DMS53 treated with DMSO at 0.1 percent for 48 hours (cell line): ENCODE measurements around the gene RAP2A.

ENCODE experiments used
- DNase-seq: peaks from one replicate; lab custom pipeline; 2025; ENCODE audit not compliant: unreplicated experiment; lab: John Stamatoyannopoulos, UW

Gene RAP2A

DNA sequence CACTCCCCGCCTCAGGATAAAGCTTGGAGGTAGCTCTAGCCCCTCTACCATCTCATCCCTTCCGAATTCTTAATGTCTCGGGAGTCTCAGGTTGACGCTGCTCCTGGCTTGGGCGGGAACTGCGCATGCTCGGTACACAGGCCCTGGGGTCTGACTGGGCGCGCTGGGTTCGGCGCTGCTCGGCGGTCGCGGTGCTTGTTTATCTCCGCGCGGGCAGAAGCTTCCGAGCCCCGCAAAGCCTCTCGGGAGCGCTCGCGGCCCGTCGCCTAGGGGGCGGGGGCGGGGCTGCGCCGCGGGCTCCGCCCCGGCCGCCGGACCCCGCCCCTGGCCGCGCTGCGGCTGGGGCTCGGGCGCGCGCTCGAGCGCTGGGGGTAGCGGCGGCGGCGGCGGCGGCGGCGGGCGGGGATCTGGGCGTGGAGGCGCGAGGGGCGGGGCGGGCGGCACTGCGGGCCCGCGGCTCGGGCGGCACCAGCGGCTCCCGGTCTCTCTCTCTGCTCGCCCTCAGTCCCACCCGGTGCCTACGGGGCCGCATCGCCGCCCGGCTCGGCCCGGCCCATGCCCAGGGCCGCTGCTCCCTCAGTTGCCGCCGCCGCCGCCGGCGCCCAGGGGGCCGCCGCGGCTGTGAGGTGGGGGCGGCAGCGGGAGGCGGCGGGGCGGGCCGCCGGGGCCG is at the start of gene RAP2A:
TSS of gene RAP2A (plus strand) at position 443 of the 670 bp plus-strand sequence. CDS start 302 bp downstream, outside the sequence.
- peak; percentile 37 for DNase-seq

DNA sequence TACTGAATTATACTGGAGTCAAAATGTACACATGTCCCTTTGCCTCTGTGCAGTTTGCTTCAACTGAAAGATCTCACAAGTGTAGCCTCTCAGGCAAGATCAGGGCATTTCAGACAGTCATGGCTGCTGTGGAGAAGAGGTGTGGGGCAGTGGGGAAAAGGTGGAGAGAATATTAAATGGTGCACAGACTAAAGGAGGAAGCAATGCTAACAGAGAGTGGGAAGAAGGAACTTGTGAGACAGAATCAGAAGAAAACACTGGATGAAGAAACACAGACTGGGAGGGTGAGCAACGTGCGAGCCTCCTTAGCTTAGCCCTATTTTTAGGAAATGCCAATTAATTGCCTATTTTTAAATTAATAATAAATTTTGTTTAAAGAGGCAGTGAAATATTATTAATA is 49.6 kb upstream of the RAP2A start:
- DNase-seq = no peak

DNA sequence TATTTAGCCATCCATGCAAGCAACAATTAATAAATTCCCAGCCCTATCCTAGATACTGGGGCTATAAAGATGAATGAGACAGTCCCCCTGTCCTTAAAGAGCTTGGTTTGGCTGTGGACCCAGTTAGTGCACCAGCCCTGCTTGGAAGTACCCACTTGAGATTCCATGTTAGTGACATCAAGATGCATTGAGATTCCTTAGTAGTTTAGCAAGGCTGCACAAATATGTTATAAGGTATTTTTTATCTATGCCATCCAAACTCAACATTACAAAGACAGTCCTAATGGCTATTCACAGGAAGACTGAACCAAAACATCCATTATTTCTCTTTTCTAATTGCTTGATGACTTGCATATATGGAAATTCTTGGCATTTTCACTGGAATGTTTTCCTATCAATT is 48.8 kb upstream of the RAP2A start:
- no peak for DNase-seq

DNA sequence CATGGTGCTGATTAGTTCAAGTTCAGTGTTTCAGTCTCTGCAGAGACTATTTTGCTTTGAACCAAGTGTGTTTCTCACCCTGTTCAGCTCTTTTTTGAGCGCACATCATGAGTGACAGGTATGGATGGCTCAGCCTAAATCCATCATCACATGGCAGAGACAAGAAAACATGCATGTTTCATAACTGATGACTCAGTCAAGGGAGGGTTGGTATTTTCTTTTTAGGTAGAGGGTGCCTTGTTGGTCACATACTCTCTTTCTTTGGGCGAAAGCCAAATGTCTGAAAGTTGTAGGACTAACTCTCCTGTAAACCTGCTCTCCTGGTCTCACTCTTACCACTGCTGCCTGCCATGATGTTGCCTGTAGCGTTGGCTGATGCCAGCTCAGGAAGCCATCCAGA is 48.1 kb upstream of the RAP2A start:
- no peak for DNase-seq

DNA sequence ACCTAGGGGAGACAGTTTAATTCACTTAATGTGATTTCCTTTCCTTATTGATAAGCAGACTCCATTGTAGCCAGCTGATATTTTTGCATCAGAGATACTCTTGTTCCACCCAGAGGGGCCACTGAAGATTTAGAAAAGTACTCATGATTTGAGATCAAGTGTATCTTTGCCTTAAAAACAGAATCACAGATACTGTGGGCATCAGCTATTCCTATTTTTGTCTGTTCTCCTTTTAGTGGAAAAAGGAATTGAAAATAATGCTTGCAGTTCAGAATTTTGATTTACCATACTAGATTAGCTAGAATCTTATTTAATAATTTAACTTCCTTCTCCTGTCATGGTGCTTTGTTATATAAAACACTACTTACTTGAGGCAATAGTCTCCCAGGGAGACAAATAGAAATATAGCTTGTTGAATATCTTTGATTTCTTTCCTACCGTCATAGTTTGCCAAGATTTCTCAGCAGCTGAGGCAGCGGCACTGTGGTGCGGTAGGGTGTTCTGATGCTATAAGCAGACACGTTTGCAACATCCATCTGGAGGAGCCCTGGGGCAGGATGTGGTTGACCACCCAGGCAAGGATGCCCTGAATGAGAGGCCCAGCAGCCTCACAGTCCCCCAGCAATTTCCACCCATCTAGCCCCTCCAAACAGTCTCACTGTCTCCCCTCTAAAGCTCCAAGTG is 47.0 kb upstream of the RAP2A start:
- no peak for DNase-seq

DNA sequence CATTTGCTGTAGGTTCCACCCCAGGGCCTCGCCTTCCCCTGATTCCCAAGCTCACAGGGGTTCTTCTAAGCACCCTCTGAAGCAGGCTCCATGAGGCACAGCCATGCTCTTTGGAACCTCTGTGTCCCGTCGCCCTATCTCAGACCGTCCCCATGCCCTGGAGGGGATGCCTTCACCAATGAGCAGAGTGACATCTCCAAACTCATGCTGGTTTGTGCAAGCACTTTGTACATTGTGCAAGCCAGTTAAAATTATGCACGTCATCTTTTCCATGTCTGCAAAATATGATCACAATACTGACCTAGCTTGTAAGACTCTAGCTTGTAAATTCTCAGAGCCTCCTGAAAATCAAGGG is 46.5 kb upstream of the RAP2A start:
- no peak for DNase-seq

DNA sequence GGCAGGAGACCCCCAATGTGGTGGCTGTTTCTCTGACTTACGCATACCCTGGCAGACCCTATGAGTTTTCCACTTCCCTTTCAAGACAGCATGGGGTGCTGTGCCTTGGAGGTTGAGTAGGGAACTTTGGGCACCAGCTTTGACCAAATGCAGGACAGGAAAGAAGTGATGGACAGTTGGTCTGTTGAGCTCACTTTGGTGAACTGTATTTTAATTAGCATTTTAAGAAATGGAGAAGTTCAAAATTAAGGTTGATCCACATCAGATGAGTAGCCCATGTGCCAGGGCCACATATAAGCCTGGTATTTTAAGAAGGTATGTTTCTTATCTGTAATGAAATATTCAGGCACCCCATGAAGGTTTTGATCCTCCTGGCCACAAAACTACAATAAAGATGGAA is 46.1 kb upstream of the RAP2A start:
- DNase-seq = no peak

DNA sequence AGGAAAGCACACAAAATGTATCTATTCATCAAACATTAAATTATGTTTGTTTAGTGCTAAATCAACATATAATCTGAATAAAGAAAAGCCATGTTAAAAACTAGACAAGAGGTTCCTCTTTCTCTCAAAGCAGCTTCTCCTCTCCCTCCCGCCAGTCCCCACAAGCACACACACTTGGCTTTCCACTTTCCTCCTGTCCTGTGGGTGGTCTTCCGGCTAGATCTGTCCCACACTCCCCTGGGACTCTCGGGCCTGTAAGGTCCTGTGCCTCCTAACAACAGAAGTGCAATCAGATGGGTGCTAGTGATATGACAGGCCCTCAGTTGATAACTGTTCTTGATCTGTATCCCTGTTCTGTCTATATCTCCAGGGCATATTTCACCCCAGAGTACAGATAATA is 45.6 kb upstream of the RAP2A start:
- DNase-seq = no peak

DNA sequence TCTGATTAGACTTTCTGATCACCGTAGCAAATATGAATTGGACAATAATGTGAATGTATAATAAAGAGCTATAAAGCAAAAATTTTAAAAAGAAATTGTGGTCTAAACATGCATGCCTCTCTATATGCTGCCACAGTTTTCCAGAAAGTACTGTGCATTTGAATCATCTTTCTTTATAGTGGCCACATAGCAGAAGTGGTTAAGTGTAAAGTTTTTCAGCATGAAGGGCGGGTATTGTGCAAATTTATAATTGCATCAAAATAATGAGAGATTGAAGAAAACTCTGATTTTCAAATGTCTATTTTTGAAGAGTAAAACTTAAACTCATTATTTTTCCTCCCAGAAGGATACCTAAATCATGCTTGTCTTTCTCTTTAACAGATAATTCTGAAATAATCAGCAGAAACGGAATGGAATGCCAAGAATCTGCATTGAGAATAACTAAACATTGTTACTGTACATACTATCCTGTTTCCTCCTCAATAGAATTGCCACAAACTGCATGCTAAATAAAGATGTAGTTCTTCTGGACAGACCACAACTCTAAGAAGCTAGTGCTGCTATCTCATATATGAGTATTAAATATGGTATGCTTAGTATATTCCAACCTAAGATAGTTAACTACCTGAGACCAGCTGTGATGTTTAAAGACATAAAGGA is 42.9 kb upstream of the RAP2A start:
- DNase-seq = no peak

DNA sequence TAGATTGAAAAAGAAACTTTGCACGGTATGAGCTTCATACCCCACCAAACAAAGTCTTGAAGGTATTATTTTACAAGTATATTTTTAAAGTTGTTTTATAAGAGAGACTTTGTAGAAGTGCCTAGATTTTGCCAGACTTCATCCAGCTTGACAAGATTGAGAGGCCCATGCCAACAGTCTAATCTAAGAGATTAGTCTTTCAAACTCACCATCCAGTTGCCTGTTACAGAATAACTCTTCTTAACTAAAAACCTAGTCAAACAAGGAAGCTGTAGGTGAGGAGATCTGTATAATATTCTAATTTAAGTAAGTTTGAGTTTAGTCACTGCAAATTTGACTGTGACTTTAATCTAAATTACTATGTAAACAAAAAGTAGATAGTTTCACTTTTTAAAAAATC is 41.9 kb upstream of the RAP2A start:
- DNase-seq = no peak

DNA sequence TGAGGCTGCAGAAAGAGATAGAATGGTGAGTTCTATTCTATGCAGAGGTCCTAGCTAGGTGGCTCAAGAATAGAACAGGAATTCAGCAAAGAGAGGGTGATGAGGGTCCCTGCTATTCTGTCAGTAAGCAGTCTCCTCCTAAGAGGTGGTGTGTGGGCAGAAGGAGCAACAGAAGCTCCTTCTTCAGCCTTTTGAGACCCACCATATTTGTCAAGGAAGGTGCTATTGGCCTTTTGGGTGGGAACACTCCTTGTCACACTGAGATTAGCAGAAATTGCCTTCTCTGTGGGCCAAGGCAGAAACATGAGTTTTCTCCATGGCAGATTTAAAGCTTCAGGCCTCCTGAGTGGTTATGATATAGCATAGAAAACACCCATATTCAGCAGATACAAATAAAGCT is 39.4 kb upstream of the RAP2A start:
- no peak for DNase-seq

DNA sequence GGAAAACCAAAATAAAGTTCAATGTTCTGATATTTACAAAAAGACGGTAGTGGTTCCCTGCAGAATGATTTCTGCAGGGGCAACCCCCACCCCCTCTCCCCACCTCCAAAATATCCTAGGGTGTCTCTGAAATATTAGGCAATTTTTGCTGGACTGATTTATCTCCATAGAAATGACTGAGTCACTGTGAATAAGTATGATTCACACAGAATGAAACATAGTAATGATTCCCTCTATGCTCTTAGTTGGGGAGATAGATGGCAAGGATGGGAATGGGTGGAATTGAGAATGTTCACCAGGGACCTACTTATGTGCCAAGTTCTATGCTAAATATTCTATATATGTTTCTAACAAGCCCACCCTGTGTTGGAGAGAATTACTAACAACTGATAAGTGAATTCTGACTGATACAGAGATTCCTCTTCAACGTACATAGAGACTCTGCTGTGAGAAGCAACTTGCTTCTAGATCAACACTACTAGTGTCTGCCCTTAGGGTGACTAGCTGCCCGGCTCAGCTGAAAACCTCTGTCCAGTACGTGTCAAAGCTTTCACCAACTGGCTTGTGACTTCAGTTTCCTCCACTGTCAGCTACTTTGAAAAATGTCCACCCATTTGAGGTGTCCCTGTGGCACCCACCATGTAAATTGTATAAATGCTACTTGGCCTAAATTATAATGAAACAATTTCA is 38.4 kb upstream of the RAP2A start:
- DNase-seq = no peak

DNA sequence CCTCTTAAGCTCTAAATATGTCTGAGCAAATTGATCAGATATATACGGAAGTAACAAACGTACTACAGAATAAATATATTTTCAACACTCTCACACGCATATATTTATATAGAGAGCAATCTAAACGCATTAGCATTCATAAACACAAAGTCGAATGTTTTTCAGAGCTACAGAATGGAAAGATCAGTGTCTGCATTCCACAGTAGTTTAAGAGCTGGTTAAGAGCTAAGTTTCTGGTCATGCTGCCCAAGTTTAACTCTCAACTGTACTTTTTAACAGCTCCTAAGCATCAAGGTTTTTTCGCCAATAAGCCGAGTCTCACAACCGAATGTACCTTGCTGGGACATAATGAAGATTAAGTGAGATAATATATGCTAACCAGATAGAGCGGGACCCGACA is 36.7 kb upstream of the RAP2A start:
- DNase-seq = no peak

DNA sequence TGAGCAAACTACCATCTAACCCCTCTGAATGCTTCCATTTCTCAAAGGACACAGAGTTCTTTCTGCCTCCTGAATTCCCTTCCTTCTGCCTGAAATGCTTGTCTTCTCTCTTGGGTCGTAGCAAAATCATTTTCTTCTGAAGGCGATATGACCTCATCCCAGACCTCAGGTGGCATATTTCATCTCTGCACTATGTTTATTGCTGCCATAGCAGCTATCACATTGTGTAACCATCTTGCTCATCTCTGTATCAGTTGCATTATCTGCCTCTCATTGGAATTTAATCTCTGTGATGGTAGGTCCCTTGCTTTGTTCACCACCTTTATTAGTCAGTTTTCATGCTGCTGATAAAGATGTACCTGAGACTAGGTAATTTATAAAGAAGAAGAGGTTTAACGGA is 32.5 kb upstream of the RAP2A start:
- no peak for DNase-seq

DNA sequence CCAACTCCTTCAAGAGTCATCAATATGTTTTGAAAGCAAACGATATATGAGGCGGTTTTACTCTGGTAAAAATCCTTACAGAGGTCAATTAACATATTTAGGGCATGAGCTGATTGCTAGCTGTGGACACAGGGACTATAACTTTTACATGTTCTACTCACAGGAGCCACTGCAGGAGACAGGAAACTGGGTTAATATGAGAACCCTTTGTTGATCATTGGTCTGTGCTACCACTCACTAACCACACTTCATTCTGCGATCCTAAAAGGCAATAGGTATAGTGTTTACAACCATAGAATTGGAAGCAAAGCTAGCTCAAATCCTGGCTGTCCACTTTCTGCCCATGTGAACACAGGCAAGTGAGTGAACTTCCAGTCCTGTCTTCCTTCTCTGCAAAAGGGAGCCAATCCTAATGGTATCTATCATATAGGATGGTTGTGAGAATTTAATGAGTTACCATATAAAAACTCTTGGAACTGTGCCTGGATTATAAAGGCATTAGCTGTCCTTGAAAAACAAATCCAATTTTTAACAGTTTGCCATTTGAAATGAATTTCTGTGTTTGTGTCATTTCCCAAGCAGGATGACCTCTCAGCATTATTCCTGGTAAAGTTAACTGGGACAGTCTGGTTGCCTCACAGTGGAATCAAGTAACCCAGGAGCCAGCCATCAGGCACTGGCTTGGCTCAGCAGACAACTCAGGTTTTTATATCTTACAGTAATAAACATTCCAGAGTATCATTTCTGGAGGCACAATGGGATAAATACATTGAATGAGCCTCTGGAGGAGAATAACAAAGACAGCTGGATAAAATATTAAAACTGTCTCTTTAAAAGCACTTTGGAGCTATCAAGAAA is 29.8 kb upstream of the RAP2A start:
- DNase-seq = no peak

DNA sequence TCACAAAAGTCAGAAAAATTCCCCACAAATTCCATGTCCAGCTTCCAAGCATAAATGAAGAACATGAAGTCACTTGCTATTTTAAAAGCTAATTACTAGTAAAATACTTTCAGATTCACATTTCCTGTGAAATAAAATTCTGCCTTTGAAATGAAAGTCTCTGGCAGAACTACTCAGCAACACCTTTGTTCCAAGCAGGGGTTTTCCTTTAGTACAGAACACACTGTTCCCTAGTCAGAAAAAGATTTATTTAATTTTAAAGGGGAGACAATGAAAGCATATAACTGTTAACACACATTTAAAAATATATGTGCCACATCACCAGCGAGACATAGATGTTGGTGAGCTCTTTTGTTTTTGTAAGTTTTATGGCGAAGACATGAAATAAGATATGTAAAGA is 26.4 kb upstream of the RAP2A start:
- no peak for DNase-seq

DNA sequence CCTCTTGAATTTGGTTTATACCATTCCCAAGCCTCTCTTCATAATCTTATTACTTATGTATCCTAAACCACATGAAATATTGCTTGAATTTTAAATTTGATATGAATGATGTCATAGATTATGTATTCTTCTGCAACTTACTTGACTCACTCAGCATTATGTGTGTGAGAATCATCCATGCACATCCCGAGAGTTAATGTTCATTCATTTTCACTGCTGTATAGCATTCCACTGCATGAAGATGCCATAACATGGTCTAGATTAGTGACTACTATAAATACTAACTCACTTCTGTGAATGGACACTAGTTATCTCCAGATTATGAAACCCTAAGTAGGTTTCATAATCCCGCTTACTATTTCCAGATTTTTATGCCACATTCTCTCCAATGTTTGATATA is 25.0 kb upstream of the RAP2A start:
- no peak for DNase-seq

DNA sequence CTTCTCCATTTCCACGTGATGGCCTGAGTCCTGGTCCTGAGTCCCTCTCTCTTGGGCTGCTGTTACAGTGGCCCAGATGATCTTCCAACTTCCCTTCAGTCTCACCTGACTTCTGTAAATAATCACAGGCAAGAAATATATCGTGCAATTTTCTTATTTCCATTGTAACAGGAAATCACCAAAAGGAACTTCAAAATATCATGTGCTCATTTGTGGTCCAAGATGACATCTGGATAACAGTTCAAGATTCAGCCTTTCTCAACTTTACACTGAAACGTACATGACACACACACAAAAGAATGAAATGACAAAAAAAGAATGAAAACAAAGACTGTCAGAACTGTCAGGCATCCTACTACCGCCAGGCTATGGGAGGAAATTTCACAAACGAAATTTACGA is 22.0 kb upstream of the RAP2A start:
- no peak for DNase-seq

DNA sequence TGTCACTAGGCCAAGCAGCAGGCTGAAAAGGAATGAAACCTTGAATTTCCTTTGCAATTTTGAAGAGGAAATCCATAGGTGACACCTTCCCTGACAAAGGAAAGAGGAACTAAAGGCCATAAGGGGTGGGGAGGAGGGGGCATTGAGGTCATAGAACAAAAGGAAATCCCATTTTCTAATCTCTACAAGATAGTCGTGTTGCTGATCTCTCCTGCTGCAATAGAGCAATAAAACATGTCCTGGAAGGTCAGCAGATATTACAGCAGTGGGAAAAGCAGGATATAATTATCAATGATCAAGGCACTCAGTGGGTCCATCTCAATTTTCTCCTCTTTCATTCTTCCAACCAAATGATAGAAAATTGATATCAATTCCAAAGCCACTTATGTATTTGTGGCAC is 20.3 kb upstream of the RAP2A start:
- no peak for DNase-seq

DNA sequence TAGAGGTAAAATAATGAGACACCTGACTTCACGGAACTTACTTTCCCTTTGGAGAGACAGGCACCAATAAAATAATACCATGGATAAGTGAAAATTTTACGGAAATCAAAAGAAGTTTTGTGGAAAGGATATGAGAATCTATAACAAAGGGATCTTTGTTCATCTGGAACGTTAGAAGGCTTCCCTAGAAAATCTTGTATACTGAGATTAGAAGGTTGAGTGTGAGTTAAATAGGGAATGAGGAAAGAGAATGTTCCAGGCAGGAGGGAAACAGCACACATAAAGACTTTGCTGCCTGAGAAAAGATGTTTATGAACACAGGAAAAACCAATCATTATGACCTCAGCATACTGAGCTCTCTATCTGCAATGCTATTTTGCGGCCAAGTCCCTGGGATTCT is 19.6 kb upstream of the RAP2A start:
- DNase-seq = no peak

DNA sequence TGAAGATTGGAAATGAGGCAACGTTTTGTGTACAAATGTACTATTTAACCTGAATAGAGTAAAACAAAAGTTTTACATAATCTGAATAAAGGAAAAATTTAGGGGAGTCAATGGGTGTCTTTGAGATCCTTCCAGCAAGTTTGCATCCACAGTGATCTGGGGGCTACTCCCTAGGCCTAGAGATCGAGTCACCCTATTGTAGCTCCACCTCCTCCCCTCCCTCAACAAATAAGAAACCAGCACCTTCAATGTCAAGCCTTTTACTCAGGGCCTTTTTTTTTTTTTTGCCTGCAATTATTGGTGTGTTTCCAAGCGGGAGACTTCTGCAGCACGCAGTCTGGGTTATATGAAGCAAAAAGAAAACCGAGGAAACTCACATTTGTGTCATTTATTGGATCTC is 16.3 kb upstream of the RAP2A start:
- DNase-seq = no peak
